Loucy (cell line): ENCODE measurements around the gene RIPK4.

Experiments
- H2AFZ ChIP-seq: fragments of 200-600 bp; sonication (generic); 2 replicates; pipeline ENCODE4 v1.6.0; 2016; ENCODE audit warnings: antibody characterized with exemption, mild to moderate bottlenecking, low read length, moderate library complexity
- H3F3A ChIP-seq: fragments of 200-600 bp; 2 replicates; pipeline ENCODE4 v1.6.0; 2016; ENCODE audit warnings: antibody characterized with exemption, low read depth, mild to moderate bottlenecking
- H3K27me3 ChIP-seq: fragments of 200-600 bp; sonication (generic); 2 replicates; pipeline ENCODE4 v1.6.1; 2014; ENCODE audit warnings: low read length, mild to moderate bottlenecking; ENCODE audit not compliant: insufficient read depth, poor library complexity, severe bottlenecking
- H3K36me3 ChIP-seq: fragments of 200-600 bp; sonication (generic); 2 replicates; pipeline ENCODE4 v1.6.1; 2016; ENCODE audit warnings: low read length; ENCODE audit not compliant: insufficient read depth
- H3K4me1 ChIP-seq: fragments of 200-600 bp; sonication (generic); 2 replicates; pipeline ENCODE4 v1.5.1; 2014; ENCODE audit warnings: low read length, mild to moderate bottlenecking; ENCODE audit not compliant: insufficient read depth, poor library complexity, severe bottlenecking
- H3K4me2 ChIP-seq: fragments of 200-600 bp; sonication (generic); 2 replicates; pipeline ENCODE4 v1.6.0; 2014; ENCODE audit warnings: antibody characterized with exemption, low read length, low read depth, mild to moderate bottlenecking; ENCODE audit not compliant: poor library complexity, severe bottlenecking
- H3K4me3 ChIP-seq: fragments of 200-600 bp; sonication (generic); 2 replicates; pipeline ENCODE4 v1.5.1; 2014; ENCODE audit warnings: low read length, mild to moderate bottlenecking, mixed read lengths; ENCODE audit not compliant: poor library complexity, severe bottlenecking
- H3K79me2 ChIP-seq: fragments of 200-600 bp; sonication (generic); 2 replicates; pipeline ENCODE4 v1.6.1; 2014; ENCODE audit warnings: low read length; ENCODE audit not compliant: insufficient read depth
- H3K9ac ChIP-seq: fragments of 200-600 bp; sonication (generic); 2 replicates; pipeline ENCODE4 v1.6.0; 2014; ENCODE audit warnings: mild to moderate bottlenecking, low read depth, low read length, moderate library complexity; ENCODE audit not compliant: poor library complexity, severe bottlenecking
- H3K9me2 ChIP-seq: fragments of 200-600 bp; sonication (generic); replicated peaks from 2 replicates; pipeline ENCODE4 v1.6.1; 2016; ENCODE audit warnings: low read depth, low read length, mixed read lengths
- H3K9me3 ChIP-seq: fragments of 200-600 bp; sonication (generic); 2 replicates; pipeline ENCODE4 v1.6.1; 2014; ENCODE audit warnings: mild to moderate bottlenecking, antibody characterized with exemption, low read length, low read depth; ENCODE audit not compliant: insufficient read depth
- H4K20me1 ChIP-seq: fragments of 200-600 bp; sonication (generic); 2 replicates; pipeline ENCODE4 v1.6.0; 2014; ENCODE audit warnings: antibody characterized with exemption, low read length, mild to moderate bottlenecking; ENCODE audit not compliant: insufficient read depth, poor library complexity, severe bottlenecking
- EZH2phosphoT487 ChIP-seq: fragments of 200-600 bp; IDR thresholded peaks from 2 replicates; pipeline ENCODE4 v1.6.1; 2018; ENCODE audit warnings: antibody characterized with exemption, mild to moderate bottlenecking, moderate library complexity, borderline replicate concordance
- TF ChIP-seq, protein P1 (sequence below): fragments of 200-600 bp; sonication (generic); conservative IDR thresholded peaks from 2 replicates; pipeline ENCODE4 v1.5.1; 2014; ENCODE audit warnings: mild to moderate bottlenecking, antibody characterized with exemption, low read length

Gene RIPK4

DNA sequence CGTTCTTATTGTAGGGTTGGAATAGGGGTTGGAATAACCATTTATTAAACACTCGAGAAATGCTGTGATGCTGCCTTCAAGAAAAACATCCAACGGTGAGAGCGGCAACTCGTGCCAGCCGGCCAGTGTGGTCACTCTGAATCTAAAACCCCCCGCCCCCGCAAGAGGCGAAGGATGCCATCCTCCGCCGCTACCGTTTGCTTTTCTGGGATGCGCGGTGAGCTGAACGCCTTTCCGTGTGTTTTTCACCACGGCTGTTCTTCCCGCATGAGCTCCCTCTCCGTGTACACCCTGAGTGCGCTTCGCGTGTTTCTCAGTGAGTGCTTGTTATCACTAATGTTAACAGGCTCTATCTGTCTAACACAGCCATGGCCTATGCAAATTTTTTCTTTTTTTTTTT is 42.0 kb upstream of the RIPK4 start:
- H3K4me2 ChIP-seq: no peak overlapping the region
- no peak overlapping the region for H3K4me3 ChIP-seq
- no peak overlapping the region for H3K9ac ChIP-seq
- H3K79me2 ChIP-seq: no peaks in the 10 kb centered on the region
- no peaks in the 10 kb centered on the region for H4K20me1 ChIP-seq
- H3F3A ChIP-seq: no peaks in the 10 kb centered on the region
- no peaks in the 10 kb centered on the region for H3K4me1 ChIP-seq
- peaks cover 17% of the 10 kb centered on the region; the same call in 1 of the 2 replicates for H3K36me3 ChIP-seq
- no peaks in the 10 kb centered on the region for H3K27me3 ChIP-seq
- TF ChIP-seq EZH2phosphoT487: no peak
- TF ChIP-seq, protein P1, sequence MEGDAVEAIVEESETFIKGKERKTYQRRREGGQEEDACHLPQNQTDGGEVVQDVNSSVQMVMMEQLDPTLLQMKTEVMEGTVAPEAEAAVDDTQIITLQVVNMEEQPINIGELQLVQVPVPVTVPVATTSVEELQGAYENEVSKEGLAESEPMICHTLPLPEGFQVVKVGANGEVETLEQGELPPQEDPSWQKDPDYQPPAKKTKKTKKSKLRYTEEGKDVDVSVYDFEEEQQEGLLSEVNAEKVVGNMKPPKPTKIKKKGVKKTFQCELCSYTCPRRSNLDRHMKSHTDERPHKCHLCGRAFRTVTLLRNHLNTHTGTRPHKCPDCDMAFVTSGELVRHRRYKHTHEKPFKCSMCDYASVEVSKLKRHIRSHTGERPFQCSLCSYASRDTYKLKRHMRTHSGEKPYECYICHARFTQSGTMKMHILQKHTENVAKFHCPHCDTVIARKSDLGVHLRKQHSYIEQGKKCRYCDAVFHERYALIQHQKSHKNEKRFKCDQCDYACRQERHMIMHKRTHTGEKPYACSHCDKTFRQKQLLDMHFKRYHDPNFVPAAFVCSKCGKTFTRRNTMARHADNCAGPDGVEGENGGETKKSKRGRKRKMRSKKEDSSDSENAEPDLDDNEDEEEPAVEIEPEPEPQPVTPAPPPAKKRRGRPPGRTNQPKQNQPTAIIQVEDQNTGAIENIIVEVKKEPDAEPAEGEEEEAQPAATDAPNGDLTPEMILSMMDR: no peak
- H3K9me3 ChIP-seq: no peaks in the 10 kb centered on the region
- H2AFZ ChIP-seq: no peak overlapping the region
- H3K9me2 ChIP-seq: no peaks in the 10 kb centered on the region

DNA sequence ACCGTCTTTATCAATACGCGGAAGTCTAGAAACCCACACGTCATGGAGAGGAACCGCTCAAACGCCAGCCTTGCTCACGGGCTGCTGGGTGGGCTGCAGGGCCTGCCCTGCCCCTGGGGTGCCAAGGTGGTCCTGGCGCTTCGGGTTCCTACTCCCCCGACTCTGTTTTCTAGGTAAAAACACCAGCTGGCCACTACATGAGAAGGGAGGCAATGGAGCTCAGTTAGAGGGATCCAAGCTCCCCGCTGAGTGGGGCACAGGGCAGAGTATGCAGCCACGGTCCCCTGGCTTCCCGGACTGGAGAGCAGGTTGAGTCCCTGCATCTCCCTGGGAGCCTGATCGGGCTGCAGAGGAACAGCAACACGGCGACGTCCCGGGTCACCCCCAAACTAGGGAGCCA is 41.2 kb upstream of the RIPK4 start:
- no peaks in the 10 kb centered on the region for H3K4me1 ChIP-seq
- no peak for TF ChIP-seq EZH2phosphoT487
- TF ChIP-seq, protein P1: no peak
- no peak overlapping the region for H3K4me3 ChIP-seq
- H3K4me2 ChIP-seq: no peak overlapping the region
- no peaks in the 10 kb centered on the region for H3K79me2 ChIP-seq
- no peaks in the 10 kb centered on the region for H3K27me3 ChIP-seq
- H3K9ac ChIP-seq: no peak overlapping the region
- peaks cover 17% of the 10 kb centered on the region; the same call in 1 of the 2 replicates for H3K36me3 ChIP-seq
- H3K9me3 ChIP-seq: no peaks in the 10 kb centered on the region
- H3K9me2 ChIP-seq: no peaks in the 10 kb centered on the region
- no peak overlapping the region for H2AFZ ChIP-seq
- no peaks in the 10 kb centered on the region for H4K20me1 ChIP-seq
- H3F3A ChIP-seq: no peaks in the 10 kb centered on the region

DNA sequence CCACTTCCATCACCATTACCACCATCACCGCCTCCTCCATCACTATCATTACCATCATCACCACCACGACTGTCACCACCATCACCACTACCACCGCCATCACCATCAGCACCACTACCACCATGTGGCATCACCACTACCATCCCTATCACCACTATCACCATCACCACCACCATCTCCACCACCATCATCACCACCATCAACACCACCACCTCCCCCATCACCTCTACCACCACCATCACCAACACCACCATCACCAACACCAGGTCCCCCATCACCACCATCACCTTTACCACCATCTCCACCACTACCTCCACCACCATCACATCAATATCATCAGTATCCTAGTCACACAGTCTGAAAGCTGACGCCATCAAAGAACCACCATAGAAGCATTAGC is 39.9 kb upstream of the RIPK4 start:
- Histone ChIP-seq H2AFZ (no peak overlapping the region), H3K36me3 (peaks cover 27% of the 10 kb centered on the region; the same call in 1 of the 2 replicates), H3K9me2 (no peaks in the 10 kb centered on the region), H4K20me1 (no peaks in the 10 kb centered on the region), H3K4me2 (no peak overlapping the region), H3K4me1 (no peaks in the 10 kb centered on the region), H3K9me3 (no peaks in the 10 kb centered on the region), H3K27me3 (no peaks in the 10 kb centered on the region), H3K79me2 (no peaks in the 10 kb centered on the region), H3K9ac (no peak overlapping the region), H3F3A (no peaks in the 10 kb centered on the region), H3K4me3 (no peak overlapping the region)
- no peak for TF ChIP-seq EZH2phosphoT487
- TF ChIP-seq, protein P1: no peak
